ENCODE measurements around the gene TLCD3A. TPM values are rescaled to one million over a fixed set of nuclear protein-coding genes. Genes with fewer than 3 reads are reported as not detected.
A peak's percentile ranks its signal among the peaks of the same experiment; 100 is the strongest.

TLCD3A gene
- total RNA-seq (2014; rRNA removed) (10.0 and 13.9 TPM in 2 replicates), Bru-seq, nascent RNA (percentile 62 among the genes with signal in this experiment), BruChase-seq, experiment 1, labeled RNA remaining after a 6-hour chase (percentile 68 among the genes with signal in this experiment), BruChase-seq, experiment 2, labeled RNA remaining after a 2-hour chase (percentile 61 among the genes with signal in this experiment)
- long read RNA-seq, transcript FAM57A-202 (5 exons, 2,412 nt): major isoform, 15 of 25 reads
- long read RNA-seq, partial matches to known transcripts: 2 of 25 reads
- long read RNA-seq, other reads (novel, unspliced or antisense): 5 of 25 reads

DNA sequence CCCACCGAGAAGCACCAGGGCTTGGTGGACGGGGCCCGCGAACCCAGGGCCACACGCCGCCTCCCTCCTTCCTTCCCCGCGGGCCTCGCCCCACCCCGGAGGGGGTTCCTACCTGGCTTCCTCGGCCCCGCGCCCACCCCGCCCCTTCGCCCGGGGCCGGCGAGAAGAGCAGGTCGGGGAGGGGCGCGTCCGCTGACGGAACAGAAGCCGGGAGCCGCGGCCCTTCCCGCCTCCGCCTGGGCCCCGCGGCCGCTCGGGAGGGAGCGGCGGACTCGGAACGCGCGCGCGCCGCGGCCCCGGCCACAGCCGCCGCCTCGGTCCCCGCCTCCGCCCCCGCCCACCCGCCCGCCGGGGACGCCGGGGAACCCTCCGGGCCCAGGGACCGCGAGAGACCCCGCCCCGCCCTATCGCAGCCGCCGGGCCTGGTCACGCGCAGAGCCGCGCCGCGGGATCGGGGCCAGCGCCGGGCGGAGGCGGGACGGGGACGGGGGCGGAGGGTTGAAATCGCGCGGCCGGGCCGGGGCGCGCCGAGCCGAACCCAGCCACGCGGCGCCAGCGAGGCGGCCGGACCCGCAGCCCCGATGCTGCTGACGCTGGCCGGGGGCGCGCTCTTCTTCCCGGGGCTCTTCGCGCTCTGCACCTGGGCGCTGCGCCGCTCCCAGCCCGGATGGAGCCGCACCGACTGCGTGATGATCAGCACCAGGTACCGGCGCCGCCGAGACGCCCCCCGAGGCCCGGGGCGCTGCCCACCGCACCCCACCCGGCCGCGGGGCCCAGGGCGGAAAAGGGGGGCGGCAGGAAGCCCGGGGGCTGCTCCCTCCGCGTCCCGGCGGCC is at the start of gene TLCD3A:
Gene TLCD3A (plus strand): TSS at position 530 of the 835 bp plus-strand sequence. CDS start 52 bp downstream, at position 582.
- peak; percentile 55 for DNase-seq
- peaks cover 44% of the 10 kb centered on the region for H3K79me2 ChIP-seq (ENCODE audit: low read length)

DNA sequence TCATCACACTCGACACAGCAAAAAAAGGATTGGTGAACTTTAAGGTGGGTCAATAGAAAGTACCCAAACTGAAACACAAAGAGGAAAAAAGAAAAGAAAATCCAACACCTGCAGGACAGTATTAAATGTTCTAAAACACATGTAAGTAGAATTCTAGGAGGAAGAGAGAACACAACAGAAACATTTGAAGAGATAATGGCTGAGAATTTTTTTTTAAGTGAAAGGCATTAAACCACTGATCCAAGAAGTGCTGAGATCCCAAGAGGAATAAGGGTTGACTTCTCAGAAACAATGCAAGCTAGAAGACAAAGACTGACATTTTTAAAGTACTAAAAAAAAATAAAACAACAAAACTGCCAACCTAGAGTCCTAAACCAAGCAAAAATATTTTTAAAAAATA is 49.4 kb upstream of the TLCD3A start:
- Histone ChIP-seq H3K9me2 (replicated peaks; ENCODE audit: low read length) (no peaks in the 10 kb centered on the region), H3F3A (ENCODE audit: low read length, unreplicated experiment) (no peaks in the 10 kb centered on the region), H3K36me3 (ENCODE audit: low read depth, low read length) (no peaks in the 10 kb centered on the region; the same call in 1 of the 2 replicates), H3K9ac (ENCODE audit: low read length) (no peak overlapping the region), H3K27ac (ENCODE audit: low read length) (no peak overlapping the region), H3K79me2 (ENCODE audit: low read length) (peaks cover 11% of the 10 kb centered on the region; the same call in 1 of the 2 replicates), H3K9me3 (ENCODE audit: low read length) (no peaks in the 10 kb centered on the region), H4K20me1 (ENCODE audit: low read length) (no peaks in the 10 kb centered on the region), H3K4me2 (ENCODE audit: low read length) (no peak overlapping the region), H3K4me1 (ENCODE audit: insufficient read depth, low read length) (no peaks in the 10 kb centered on the region), H3K27me3 (ENCODE audit: low read length) (no peaks in the 10 kb centered on the region), H3K4me3 (ENCODE audit: low read length) (no peak overlapping the region), H2AFZ (ENCODE audit: low read length) (no peak overlapping the region)
- DNase-seq (no peak), ATAC-seq (no peak)
- TF ChIP-seq EZH2 (IDR thresholded peaks at IDR 0.05; ENCODE audit: low read length, unreplicated experiment) (no peak), EZH2phosphoT487 (IDR thresholded peaks at IDR 0.05; ENCODE audit: borderline replicate concordance, low read length) (no peak)
- TF ChIP-seq, protein P1, sequence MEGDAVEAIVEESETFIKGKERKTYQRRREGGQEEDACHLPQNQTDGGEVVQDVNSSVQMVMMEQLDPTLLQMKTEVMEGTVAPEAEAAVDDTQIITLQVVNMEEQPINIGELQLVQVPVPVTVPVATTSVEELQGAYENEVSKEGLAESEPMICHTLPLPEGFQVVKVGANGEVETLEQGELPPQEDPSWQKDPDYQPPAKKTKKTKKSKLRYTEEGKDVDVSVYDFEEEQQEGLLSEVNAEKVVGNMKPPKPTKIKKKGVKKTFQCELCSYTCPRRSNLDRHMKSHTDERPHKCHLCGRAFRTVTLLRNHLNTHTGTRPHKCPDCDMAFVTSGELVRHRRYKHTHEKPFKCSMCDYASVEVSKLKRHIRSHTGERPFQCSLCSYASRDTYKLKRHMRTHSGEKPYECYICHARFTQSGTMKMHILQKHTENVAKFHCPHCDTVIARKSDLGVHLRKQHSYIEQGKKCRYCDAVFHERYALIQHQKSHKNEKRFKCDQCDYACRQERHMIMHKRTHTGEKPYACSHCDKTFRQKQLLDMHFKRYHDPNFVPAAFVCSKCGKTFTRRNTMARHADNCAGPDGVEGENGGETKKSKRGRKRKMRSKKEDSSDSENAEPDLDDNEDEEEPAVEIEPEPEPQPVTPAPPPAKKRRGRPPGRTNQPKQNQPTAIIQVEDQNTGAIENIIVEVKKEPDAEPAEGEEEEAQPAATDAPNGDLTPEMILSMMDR (conservative IDR thresholded peaks at IDR 0.05; ENCODE audit: low read depth, low read length): no peak
- intact Hi-C loops (cut with micrococcal nuclease): no loop called here
- BruUV-seq (replicated peaks): no TSS peak
- POLR2A ChIA-PET (ENCODE audit: unreplicated experiment): interaction anchor here (0.7 kb wide), 1 partner anchor 18 kb away, joined by 7 read pairs; no protein-coding TSS in a partner anchor
- CTCF ChIA-PET: no interaction called here

More for the DNA sequence above, at the start of gene TLCD3A:
- intact Hi-C loops (cut with micrococcal nuclease): no loop called here
- no peaks in the 10 kb centered on the region for H4K20me1 ChIP-seq (ENCODE audit: low read length)
- POLR2A ChIA-PET (ENCODE audit: unreplicated experiment): no interaction called here
- no peak for TF ChIP-seq EZH2phosphoT487 (IDR thresholded peaks at IDR 0.05; ENCODE audit: borderline replicate concordance, low read length)
- TF ChIP-seq, protein P1 (conservative IDR thresholded peaks at IDR 0.05; ENCODE audit: low read depth, low read length): no peak
- TF ChIP-seq EZH2 (IDR thresholded peaks at IDR 0.05; ENCODE audit: low read length, unreplicated experiment): no peak
- peak within 1 kb of the TSS; percentile 87 for H3K4me2 ChIP-seq (ENCODE audit: low read length)
- H3K9me3 ChIP-seq (ENCODE audit: low read length): no peaks in the 10 kb centered on the region
- H3K27me3 ChIP-seq (ENCODE audit: low read length): no peaks in the 10 kb centered on the region
- CTCF ChIA-PET: no interaction called here
- no TSS peak for BruUV-seq (replicated peaks)
- H3K4me3 ChIP-seq (ENCODE audit: low read length): peak within 1 kb of the TSS; percentile 90
- H3F3A ChIP-seq (ENCODE audit: low read length, unreplicated experiment): no peaks in the 10 kb centered on the region
- H2AFZ ChIP-seq (ENCODE audit: low read length): peak within 1 kb of the TSS; percentile 79
- H3K36me3 ChIP-seq (ENCODE audit: low read depth, low read length): no peaks in the 10 kb centered on the region; the same call in 1 of the 2 replicates
- H3K9me2 ChIP-seq (replicated peaks; ENCODE audit: low read length): no peaks in the 10 kb centered on the region
- peak within 1 kb of the TSS; percentile 37 for H3K27ac ChIP-seq (ENCODE audit: low read length)
- peak within 1 kb of the TSS; percentile 82 for H3K9ac ChIP-seq (ENCODE audit: low read length)
- peak; percentile 66 for ATAC-seq
- H3K4me1 ChIP-seq (ENCODE audit: insufficient read depth, low read length): peaks cover 33% of the 10 kb centered on the region
